ENCODE measurements around the gene C4orf46. TPM values are rescaled to one million over a fixed set of nuclear protein-coding genes. Genes with fewer than 3 reads are reported as not detected.
A peak's percentile ranks its signal among the peaks of the same experiment; 100 is the strongest.

C4orf46 gene
- polyA plus RNA-seq, 1 donor from 2014 or later = 22.9 TPM

- no peaks in the 10 kb centered on the region for H3F3A ChIP-seq (ENCODE audit: insufficient read depth, low read length, poor library complexity, severe bottlenecking)
- no peak overlapping the region for H3K27ac ChIP-seq (ENCODE audit: low read length)
- H3K27me3 ChIP-seq (ENCODE audit: insufficient read depth, low read depth, low read length) = no peaks in the 10 kb centered on the region
- H3K9me3 ChIP-seq (ENCODE audit: low read length) = no peaks in the 10 kb centered on the region
- no peaks in the 10 kb centered on the region for H3K79me2 ChIP-seq (replicated peaks; ENCODE audit: insufficient read depth, low read length)
- no peaks in the 10 kb centered on the region for H3K9me2 ChIP-seq (ENCODE audit: insufficient read depth, low read length)
- no peak overlapping the region for H3K4me3 ChIP-seq (ENCODE audit: low read length)
- no peaks in the 10 kb centered on the region for H4K20me1 ChIP-seq (ENCODE audit: insufficient read depth)
- H3K4me2 ChIP-seq (ENCODE audit: low read length) = no peak overlapping the region
- no peaks in the 10 kb centered on the region for H3K36me3 ChIP-seq (ENCODE audit: insufficient read depth, low read length)
- no peak for TF ChIP-seq MXI1 (conservative IDR thresholded peaks at IDR 0.05; ENCODE audit: poor library complexity, severe bottlenecking)
- no peak for TF ChIP-seq POLR2AphosphoS5 (IDR thresholded peaks at IDR 0.05)
- no peak for TF ChIP-seq EZH2 (IDR thresholded peaks at IDR 0.05; ENCODE audit: borderline replicate concordance, insufficient read depth, low read length, poor library complexity, severe bottlenecking)
- no peak for TF ChIP-seq EP300 (conservative IDR thresholded peaks at IDR 0.05; ENCODE audit: poor library complexity, severe bottlenecking)
- no peak for TF ChIP-seq SMC3 (conservative IDR thresholded peaks at IDR 0.05; ENCODE audit: poor library complexity)
- TF ChIP-seq CTCF (IDR thresholded peaks at IDR 0.05; ENCODE audit: poor library complexity, severe bottlenecking) = no peak
- TF ChIP-seq RAD21 (conservative IDR thresholded peaks at IDR 0.05) = no peak
- no peak for TF ChIP-seq REST (IDR thresholded peaks at IDR 0.05; ENCODE audit: borderline replicate concordance)
- TF ChIP-seq TAF1 (IDR thresholded peaks at IDR 0.05; ENCODE audit: low read depth) = no peak
- H2AFZ ChIP-seq (ENCODE audit: low read depth, low read length) = no peak overlapping the region
- H3K9ac ChIP-seq (ENCODE audit: low read length) = no peak overlapping the region
These were observed 46.1 kb downstream of the C4orf46 start for GRCh38 chr4:158625544-158625943.

GRCh38 chr4:158624889-158625478 lies 46.7 kb downstream of the C4orf46 start:
- Histone ChIP-seq H3K4me2 (ENCODE audit: low read length) (no peak overlapping the region), H3K9ac (ENCODE audit: low read length) (no peak overlapping the region), H3K9me2 (ENCODE audit: insufficient read depth, low read length) (no peaks in the 10 kb centered on the region), H3K4me3 (ENCODE audit: low read length) (no peak overlapping the region), H3K27me3 (ENCODE audit: insufficient read depth, low read depth, low read length) (no peaks in the 10 kb centered on the region), H3K27ac (ENCODE audit: low read length) (no peak overlapping the region), H2AFZ (ENCODE audit: low read depth, low read length) (no peak overlapping the region), H3K79me2 (replicated peaks; ENCODE audit: insufficient read depth, low read length) (no peaks in the 10 kb centered on the region), H4K20me1 (ENCODE audit: insufficient read depth) (no peaks in the 10 kb centered on the region), H3K36me3 (ENCODE audit: insufficient read depth, low read length) (no peaks in the 10 kb centered on the region), H3K9me3 (ENCODE audit: low read length) (no peaks in the 10 kb centered on the region), H3F3A (ENCODE audit: insufficient read depth, low read length, poor library complexity, severe bottlenecking) (no peaks in the 10 kb centered on the region)
- TF ChIP-seq EZH2 (IDR thresholded peaks at IDR 0.05; ENCODE audit: borderline replicate concordance, insufficient read depth, low read length, poor library complexity, severe bottlenecking) = no peak
- no peak for TF ChIP-seq MXI1 (conservative IDR thresholded peaks at IDR 0.05; ENCODE audit: poor library complexity, severe bottlenecking)
- TF ChIP-seq CTCF (IDR thresholded peaks at IDR 0.05; ENCODE audit: poor library complexity, severe bottlenecking) = peak; percentile 84
- TF ChIP-seq TAF1 (IDR thresholded peaks at IDR 0.05; ENCODE audit: low read depth) = no peak
- no peak for TF ChIP-seq POLR2AphosphoS5 (IDR thresholded peaks at IDR 0.05)
- TF ChIP-seq REST (IDR thresholded peaks at IDR 0.05; ENCODE audit: borderline replicate concordance) = no peak
- peak; percentile 93 for TF ChIP-seq SMC3 (conservative IDR thresholded peaks at IDR 0.05; ENCODE audit: poor library complexity)
- TF ChIP-seq RAD21 (conservative IDR thresholded peaks at IDR 0.05) = peak; percentile 86
- TF ChIP-seq EP300 (conservative IDR thresholded peaks at IDR 0.05; ENCODE audit: poor library complexity, severe bottlenecking) = no peak
